D341Med (cell line): Measurements from ENCODE around the gene CS.
A peak's percentile ranks its signal among the peaks of the same experiment; 100 is the strongest.
"Not testable (repeated sequence)": the region's sequence is repeated elsewhere in the genome, so short reads cannot be mapped to it uniquely, and the experiment has no call there.

Source experiments
- DNase-seq: peaks from one replicate; pipeline ENCODE4 v3.0.0; 2012; ENCODE audit warnings: low spot score

Gene CS

DNA sequence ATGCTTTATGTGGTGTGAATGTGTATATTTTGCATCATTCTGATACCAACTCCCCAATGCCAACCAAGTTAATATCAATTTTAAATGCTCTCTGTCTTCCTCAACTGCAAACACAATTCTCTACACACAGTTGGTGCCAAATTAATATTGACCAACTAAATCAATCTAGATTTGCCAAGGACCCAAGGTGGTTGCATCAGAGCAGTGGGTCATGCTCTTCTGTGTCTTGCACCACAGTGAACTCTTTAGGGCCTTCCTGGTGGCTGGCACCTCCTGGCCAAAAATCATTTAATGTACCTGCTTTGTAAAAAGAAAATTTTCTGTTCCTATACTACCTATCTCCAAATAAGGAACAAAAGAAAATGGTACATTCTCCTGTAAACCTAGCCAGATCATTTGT, 19.3 kb downstream of the CS start:
- no peak for DNase-seq

DNA sequence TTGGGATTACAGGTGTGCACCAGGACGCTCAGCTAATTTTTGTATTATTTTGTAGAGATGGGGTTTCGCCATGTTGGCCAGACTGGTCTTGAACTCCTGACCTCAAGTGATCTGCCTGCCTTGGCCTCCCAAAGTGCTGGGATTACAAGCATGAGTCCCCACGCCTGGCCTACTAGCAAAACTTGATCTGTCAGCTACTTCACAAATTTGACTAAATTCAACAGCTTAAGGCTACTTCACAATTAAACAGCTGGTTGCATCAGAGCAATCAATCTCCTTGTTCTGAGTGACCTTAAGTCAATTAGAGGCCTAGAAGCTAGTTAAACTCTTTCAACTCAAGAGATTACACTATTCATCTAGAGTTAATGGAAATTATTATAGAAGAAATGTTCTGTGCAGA, 21.2 kb downstream of the CS start:
- no peak for DNase-seq

DNA sequence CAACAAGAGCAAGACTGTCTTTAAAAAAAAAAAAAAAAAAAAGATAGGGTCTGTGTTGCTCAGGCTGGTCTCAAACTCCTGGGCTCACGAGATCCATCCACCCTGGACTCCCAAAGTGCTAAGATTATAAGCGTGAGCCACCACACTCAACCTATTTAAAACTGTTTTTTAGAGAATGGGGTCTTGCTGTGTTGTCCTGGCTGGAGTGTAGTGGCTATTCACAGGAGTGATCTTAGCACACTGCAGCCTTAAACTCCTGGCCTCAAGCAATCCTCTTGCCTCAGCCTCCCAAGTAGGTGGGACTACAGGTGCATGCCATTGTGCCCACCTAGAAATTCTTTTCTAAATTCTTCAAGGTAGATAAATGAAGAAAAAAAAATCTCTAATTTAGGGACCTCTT, 25.8 kb downstream of the CS start:
- no peak for DNase-seq

DNA sequence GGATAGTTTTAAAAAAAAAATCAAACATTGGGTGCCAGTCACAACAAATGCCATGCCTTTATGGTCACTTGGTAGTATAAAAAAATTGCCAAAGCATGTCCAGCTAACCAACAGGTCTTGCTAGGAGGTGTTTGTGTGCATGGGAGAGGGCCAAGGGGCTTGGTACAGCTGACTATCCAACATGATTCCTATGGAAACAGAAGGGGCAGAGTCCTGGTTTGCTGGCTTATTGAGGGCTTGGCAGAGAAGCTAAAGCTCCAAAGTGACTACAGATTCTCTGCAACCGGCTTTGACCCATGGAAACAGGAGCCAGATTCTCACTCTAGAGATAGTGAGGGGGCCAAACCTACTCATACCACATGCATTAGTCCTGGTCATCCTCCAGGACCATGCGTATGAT, 27.7 kb downstream of the CS start:
- DNase-seq = not testable (repeated sequence)

DNA sequence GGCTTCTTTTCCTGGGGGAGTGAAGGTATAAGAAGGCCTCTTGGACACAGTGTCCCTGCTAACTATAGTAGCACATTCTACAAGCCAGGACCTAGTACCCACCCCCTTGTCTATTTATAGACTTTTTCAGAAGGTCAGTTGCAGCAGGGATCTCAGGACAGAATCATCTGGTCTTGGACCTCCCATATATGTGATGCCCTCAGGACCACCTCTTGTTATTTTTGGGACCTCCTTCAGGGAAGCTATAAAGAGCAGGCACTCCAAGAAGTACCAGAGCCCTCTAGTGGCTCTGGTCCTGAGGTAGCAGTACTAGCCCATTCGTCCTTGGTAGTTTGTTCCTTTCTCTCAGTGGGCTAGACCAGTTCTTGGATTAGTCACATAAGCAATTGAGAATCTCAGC, 29.1 kb downstream of the CS start:
- peak; percentile 55 for DNase-seq

DNA sequence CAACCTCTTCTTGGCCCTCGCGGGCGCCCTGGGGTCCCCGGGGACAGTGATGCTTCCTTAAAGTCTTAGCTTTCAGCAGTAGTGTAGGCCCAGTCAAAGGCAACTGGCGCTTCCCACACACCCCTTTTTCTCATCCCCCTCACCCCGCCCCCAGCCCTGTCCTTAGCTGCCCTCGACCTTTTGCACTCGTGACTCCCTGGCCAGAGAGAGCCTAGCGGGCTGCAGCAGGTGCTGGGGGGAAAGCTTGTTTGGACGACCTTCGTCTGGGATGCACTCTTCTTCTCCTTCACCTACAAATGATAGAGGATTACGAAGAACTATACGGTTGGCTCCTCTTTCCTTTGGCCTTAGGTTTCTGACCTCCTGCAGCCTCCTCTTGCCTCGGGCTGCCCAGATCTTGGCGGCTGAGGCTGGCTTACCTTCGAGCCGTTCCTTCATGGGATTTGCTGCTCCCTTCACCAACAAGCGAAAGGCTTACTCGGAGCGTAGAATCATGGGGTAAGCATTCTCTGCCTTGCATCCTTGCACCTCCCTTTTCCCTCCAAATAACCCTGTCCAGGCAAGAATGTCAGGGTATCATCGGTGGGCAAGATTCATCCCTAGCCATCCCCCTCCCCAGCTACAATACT, 32.6 kb downstream of the CS start:
- DNase-seq = no peak

DNA sequence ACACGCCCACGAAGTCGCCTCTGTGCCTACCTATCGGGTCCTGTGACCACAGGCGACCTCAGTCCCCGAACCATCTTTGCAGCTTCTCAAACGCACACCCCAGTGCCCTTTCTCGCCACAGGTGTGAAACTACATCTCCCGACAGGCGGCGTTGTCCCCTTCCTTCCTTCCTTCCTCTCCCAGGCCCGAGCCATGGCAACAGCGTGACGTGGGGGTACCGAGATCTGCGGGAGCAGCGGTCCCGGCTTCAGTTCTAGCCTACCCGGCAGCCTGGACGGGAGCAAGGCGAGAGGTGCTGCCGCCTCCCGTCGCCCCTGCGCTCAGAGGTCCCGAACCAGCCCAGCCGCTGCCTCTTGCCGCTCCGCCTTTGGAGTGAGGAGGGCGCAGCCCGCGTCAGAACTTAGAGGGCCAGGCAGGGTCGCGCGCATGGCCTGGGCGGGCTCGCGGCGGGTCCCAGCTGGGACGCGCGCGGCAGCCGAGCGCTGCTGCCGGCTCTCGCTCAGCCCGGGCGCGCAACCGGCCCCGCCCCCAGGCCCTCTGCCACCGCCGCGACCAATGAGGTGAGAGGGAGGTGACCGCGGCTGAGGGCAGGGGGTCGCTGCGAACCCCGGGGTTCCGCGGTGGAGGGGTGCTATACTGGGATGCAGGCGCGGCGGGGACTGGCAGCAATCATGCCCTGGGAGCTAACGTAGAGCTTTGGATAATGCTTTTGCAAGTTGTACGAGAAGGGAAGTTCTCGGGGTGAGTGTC, 33.3 kb downstream of the CS start, which contains the start of gene COQ10A:
Gene COQ10A, plus strand, starts transcription at position 250 of the 750 bp plus-strand sequence. Its CDS starts 177 bp downstream, at position 427.
- peak; percentile 98 for DNase-seq

DNA sequence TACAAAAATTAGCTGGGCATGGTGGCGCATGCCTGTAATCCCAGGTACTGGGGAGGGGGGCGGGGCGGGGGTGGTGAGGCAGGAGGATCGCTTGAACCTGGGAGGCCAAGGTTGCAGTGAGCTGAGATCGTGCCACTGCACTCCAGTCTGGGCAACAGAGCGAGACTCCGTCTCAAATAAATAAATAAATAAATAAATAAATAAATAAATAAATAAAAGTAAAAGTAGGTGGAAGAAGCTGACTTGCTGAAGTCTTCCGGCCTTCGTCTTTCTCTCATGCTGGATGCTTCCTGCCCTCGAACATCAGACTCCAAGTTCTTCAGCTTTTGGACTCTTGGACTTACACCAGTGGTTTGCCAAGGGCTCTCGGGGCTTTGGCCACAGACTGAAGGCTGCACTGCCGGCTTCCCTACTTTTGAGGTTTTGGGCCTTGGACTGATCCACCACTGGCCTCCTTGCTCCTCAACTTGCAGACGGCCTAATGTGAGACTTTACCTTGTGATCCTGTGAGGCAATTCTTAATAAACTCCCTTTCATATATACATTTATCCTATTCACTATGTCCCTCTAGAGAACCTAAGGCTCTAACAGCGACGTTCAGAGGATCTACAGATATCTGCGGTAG, 34.0 kb downstream of the CS start:
- not testable (repeated sequence) for DNase-seq

DNA sequence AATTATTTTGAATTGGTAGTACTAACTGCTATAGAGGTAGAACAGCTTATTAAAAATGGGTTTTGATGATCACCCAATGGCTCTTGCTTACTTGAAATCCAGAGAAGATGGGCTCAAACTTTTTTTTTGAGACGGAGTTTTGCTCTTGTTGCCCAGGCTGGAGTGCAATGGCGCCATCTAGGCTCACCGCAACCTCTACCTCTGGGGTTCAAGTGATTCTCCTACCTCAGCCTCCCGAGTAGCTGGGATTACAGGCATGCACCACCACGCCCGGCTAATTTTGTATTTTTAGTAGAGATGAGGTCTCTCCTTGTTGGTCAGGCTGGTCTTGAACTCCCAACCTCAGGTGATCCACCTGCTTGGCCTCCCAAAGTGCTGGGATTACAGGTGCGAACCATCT, 37.2 kb downstream of the CS start:
- DNase-seq = not testable (repeated sequence)

DNA sequence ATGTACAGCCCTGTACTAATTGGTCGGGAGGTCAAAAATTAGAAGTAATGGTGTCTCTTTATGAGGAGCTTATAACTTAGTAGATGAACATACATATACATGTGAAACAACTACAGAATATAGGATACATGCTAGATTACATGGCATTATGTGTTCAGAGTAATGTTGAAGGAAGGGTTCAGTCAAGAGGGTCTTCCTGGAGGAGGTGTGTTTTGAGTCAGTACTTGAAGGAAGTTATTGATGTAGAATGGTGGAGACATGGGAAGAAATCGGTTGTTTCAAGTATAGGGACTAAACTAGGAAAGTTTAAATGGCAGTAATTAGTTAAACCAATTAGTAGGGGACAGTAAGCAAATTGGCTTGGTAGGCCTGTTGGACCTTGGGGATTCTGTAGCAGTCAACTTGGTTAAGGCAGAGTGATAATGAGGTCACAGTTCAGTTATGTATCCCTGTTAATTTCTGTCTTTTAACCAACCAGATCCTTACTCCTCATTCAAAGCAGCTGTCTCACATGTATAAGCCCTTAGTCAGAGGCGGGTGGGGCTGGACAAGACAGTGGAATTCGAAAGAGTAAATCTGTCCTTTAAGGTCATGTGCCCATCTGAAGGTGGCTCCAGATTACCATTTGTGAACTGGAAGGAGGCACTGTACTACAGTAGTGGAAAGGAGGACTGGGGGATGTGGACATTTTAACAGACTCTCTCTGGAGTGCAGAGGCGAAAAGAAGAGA, 38.5 kb downstream of the CS start:
- no peak for DNase-seq

DNA sequence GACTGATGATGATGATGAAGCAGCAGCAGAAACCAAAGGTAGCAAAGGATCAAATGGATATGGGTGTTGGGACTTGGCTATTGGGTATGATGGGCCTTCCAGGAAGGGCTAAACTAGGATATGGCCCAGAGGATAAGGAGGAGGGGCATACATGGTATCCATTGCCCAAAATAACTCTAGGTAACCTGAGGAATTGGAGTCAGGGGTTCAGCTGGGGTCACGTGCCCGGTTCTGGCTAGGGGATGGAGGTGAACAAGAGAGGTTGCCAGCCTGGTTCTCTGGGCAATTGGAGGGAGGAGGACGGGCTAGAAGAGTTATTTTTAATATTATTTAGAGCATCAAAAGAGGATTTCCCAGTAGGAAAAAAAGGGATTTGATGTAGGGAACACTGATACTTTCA, 39.2 kb downstream of the CS start:
- DNase-seq = no peak

DNA sequence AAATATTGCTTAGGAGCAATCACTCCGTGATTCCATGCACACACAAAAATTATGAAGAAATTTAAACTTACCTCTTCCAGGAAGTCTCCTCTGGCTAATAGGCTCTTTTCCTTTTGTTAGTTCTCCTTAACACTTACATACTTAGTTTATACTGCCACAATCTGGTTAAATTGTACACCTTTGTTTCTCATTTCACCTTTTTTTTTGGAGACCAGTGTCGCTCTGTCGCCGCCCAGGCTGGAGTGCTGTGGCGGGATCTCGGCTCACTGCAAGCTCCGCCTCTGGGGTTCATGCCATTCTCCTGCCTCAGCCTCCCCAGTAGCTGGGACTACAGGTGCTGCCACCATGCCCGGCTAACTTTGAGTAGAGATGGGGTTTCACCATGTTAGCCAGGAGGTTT, 39.8 kb downstream of the CS start:
- no peak for DNase-seq

DNA sequence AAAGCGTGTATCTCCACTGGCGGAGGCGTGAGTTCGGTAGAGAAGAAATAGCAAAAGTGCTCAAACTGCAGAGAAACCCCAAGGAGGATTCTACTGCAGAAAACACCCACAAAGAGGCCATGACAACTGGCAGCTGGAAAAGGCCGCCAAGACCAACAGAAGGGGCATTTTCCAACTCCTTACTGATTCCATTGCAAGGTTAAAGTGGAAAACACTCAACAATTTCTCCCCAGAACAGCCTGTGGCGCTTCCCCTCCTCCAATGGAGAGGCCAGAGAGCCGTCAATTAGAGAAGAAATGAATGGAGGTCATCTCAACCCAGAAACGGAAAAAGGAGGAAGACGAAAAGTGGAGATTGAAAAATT, 41.3 kb downstream of the CS start:
- DNase-seq = no peak

DNA sequence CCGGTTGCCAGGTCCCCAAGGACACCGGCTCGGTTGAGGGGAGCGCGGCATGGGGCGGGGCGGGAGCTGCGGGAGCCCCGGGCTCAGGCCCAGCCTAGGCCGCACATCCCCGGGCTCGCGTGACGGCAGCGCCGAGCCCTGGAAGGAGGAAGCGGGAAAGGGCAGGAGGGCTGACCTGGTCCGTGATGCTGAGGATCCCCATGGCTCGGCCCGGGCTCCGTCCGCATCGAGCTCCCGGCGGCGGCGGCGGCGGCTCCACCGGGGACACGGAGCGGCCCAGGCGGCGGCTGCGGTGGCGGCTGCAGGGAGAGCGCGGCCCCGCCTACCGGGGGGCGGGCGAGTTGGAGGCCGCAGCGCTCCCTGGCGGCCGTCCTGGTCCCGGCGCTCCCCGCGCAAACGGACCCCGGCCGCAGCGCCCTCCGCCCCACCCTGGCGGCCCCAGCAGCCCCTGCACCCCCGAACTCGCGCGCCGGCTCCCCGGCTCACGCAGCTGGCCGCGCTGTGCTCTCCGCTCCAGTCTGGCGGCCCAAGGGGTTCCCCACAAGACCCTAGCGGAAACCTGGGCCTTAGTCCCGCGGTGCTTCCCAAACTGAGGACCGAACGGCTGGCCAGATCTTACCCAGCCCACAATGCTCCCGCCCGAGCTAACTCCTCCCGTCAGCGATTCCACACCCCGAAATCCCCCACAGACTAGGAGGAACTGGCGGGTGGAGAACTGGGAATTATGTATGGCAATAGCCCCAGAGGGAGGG, 41.9 kb downstream of the CS start, which contains the start of gene ANKRD52:
Gene ANKRD52, minus strand, starts transcription at position 317 of the 752 bp plus-strand sequence. Its CDS starts 115 bp downstream, at position 202.
- peak; percentile 98 for DNase-seq

DNA sequence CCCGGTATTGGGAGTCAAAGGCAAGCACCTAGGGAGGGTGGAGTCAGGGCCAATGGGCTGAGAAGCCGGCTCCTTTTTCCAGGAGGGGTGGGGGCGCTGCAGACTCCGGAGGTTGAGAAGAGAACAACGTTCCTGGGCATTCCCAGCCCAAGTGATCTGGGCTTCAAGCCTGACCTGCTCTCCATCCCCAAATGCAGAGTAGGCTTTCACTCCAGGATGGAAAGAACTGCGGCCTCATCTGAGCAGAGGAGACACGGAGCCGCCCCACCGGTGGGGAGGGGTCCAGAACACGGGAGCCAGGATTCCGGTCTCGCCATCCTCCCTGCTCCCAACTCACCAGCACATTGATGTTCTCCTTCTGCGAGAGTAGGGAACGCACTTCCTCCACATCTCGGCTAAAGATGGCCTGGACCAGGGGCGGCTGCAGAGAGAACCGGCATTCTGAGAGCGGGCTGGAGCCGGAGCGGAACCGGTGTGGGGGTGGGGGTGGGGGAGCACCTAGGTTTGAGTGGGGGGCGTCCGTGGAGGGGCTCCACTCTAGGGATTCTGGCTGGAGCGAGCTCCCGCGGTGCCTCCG, 42.6 kb downstream of the CS start:
- DNase-seq = peak; percentile 73

DNA sequence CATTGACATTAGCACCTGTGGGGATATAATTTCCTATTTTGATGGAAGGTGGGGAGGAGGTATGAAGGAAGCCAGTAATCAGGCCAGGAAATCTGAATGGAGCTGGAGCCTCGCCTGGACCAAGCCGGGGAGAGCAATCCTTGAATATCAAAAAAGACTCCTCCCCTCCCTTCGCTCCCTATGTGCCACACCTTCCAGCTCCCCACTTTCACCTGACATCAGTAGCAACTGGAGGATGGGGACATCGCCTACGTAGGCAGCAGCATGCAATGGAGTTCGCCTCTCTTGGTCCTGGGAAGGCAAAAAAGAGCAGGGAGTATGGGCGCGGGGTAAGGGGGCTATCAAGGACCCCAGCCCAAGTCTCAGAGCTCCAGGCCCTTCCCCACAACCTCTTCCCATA, 43.1 kb downstream of the CS start:
- DNase-seq = no peak

DNA sequence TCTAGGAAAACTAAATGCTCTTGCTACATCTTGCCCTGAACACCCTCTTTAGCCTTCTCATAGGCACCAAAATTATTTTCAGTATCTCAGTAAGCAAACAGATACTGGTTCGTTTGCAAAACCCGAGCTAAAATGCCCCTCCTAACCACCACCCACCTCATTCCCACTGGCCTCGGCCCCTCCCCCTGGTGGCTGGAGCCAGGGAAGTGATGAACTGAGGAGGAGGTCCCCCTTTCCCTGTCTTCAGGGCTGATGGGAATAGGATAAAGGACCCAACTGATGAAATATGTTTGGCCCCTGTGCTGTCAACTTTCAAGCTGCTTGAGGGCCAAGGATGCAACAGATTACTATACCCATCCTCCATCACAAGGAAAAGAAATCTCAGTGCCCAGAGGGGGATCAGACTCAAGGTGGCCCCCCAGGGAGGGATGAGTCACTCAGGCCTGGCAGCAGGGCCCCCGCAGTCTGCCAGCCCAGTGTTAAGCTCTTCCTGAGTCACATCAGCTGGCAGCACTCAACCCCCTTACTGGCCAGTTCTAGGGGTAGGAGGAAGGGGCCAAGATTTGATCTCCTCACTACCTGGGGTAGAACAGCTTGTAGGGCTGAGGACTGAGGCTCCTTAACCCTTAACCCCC, 43.7 kb downstream of the CS start:
- peak; percentile 30 for DNase-seq

DNA sequence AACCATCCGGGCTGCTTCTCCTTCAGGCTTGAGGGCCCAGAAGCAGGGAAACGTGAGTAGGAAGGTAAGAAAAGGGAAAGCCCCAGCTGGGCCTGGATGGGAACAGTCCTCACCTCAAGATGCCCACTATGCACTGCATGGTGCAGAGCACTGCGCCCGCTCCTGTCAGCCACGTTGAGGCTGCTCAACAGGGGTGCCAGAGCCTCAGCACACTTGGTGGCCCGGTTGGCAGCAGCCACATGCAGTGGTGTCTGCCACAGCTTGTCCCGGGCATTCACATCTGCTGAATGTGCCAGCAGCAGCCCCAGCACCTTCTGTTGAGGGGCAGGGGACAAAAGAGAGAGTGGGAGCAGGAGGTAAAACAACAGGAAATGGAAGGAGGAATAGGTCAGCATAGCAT, 44.5 kb downstream of the CS start:
- DNase-seq = no peak

DNA sequence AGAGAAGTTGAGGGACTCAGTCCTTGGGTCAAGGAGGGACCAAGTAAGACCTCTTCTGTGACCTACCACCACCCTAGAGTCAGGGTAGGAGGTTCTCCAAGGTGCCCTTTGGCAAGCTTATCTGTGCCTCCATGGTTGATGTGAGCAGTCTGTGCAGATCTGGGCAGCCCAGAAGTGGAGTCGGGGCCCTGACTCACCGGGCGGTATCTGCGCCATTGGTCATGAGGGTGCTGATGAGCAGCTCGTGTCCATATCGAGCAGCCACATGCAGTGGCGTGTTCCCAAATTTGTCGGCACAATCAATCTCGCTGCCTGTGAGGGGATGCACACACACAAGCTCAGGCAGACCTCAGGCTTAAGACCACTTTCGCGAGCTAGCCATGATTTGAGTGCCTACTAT, 47.0 kb downstream of the CS start:
- no peak for DNase-seq

DNA sequence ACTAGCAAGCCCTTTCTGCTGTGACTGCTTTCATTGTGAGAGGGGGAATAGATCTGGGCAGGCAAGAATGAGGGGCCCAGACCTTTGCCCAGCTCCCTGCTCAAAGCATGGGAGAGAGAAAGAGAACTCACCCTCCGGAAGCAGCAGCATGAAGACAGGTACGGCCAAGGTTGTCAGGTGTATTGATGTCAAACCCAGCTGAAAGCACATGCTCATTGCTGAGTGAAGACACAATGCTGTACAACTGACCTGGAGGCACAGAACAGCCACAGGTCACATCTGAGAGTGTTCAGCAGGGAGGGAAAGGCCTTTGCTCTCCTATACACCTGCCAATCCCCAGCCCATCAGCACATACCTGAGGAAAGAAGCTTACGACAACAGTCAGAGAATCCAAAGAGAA, 47.5 kb downstream of the CS start:
- DNase-seq = no peak

DNA sequence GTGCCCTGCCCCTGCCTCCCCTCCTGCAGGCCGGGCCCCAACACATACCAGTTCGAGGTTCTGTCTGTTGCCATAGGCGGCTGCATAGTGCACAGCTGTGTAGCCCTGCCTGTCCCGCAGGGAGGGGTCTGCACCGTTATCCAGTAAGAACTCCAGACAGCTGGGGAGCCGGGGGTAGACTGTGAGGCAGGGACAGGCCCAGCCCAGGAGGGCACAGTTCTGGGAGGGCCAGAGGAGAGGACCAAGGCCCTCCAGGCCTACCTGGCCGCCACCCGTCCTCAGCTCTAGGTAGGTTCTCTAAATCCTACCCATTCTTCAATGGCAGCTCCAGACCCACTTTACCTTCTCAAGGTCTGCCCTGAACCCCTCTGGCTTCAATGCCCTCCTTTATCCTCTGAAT, 51.4 kb downstream of the CS start:
- no peak for DNase-seq
